HG03558 (cell line): ENCODE measurements around the gene SMO.
"Not testable (repeated sequence)": the region's sequence is repeated elsewhere in the genome, so short reads cannot be mapped to it uniquely, and the experiment has no call there.

Experiments used
- ATAC-seq: cut with Tn5 transposase; IDR thresholded peaks from one replicate; pipeline ENCODE4 v1.9.1; 2021; ENCODE audit warnings: moderate number of reproducible peaks; ENCODE audit not compliant: unreplicated experiment; ENCODE audit errors: extremely low read depth

The SMO gene

DNA sequence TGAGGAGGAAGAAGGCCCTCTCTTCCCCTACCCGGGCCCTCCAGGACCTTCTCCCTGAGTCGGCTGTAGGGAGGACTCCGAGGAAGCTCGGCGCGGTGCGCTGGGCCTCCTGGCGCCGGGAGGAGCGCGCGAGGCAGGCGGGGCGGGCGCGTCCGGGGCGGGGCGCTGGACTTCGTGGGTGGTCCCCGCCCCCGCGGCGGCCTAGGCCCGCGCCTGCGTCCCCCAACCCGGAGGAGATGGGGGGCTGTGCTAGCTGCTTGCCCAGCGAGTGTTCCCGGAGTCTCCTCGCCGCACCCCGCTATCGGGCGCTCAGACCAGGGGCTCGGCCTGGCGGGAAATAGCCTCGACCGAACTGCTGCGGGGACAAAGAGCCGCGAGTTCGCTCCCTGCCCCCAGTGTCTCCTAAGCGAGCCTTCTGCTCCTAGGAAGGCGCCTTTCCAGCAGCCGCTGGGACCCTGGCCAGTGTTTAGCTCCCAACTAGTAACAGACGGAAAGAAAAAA is 19.2 kb upstream of the SMO start:
- no peak for ATAC-seq

DNA sequence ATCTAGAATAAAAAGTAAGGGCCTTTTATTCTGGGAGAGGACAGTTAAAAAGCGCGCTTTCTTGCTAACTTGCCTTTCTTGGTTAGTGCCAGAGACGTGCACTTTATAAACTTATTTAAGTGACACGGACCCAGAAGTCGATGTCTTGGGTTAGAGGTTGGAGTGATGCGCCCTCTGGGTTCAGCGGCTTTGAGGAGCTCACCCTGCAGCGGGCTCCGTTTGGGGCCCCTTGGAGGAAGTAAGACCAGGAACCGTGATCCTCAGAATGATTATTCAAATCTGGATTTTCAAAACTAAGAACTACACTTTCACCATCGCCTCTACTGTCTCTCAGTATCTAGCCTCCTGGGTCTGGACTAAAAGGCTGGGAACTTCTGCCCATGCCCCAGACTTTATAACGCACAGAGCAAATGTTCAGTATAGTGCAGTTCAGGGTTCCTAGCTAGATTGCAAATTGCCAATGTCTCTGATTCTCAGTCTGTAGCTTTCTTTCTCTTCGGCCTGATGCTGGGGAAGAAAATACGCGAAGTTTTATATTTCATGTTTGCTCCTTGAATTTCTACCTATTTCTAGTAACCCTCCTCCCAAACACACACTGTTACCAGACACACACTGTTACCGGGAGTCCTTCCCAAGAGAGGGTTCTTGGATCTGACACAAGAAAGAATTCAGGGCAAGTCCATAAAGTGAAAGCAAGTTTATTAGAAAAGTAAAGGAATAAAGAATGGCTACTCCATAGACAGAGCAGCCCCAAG is 18.6 kb upstream of the SMO start:
- no peak for ATAC-seq

DNA sequence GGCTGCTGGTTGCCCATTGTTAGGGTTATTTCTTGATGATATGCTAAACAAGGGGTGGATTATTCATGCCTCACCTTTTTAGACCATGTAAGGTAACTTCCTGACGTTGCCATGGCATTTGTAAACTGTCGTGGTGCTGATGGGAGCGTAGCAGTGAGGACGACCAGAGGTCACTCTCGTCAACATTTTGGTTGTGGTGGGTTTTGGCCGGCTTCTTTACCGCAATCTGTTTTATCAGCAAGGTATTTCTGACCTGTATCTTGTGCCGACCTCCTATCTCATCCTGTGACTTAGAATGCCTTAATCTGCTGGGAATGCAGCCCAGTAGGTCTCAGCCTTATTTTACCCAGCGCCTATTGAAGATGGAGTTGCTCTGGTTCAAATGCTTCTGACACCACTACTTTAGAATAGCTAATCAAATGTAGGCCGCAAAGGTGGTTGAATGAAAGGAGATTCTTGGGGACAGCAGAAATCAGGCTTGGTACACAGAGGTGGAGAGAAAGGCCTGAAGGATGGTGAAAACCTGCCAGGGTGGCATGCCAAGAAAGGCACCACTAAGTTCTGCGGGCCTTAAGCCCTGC is 17.9 kb upstream of the SMO start:
- ATAC-seq, result no peak

DNA sequence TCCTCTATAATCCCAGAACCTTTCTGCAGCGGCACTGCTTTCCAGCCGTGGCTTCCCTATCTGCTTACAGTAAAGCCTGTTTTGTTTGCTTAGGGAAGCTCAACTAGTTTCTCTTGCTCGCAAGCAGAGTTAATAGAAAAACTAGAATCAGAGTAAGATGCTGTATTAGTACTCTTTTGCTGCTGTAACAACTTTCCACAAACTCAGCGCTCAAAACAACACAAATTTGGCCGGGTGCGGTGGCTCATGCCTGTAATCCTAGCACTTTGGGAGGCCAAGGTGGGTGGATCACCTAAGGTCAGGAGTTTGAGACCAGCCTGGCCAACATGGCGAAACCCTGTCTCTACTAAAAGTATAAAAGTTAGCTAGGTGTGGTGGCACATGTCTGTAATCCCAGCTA is 14.6 kb upstream of the SMO start:
- not testable (repeated sequence) for ATAC-seq

DNA sequence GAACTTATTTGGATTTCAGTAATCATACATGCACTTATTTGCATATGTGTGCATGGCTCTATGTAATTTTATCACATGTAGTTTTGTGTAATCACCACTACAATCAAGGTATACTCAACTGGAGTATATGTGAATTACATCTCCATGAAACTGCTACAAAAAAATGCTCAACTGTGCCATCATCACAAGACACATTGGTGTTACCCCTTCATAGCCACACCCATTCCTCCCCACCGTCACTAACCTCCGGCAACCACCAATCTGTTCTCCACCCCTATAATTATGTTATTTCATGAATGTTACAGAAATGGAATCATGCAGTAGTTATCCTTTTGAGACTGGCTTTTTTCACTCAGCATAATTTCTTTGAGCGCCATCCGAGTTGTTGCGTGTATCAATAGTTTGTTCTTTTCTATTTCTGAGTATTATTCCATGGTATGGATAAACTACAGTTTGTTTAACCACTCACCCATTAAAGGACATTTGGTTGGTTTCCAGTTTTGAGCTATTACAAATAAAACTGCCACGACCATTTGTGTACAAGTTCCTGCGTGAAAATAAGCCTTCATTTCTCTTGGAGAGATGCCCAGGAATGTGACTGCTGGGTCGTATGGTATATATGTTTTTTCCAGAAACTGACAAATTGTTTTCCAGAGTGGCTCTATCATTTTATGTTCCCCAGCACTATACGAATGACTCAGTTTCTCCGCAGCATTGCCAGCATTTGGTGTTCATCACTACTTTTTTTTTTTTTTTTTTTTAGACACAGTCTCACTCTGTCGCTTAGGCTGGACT is 11.3 kb upstream of the SMO start:
- no peak for ATAC-seq

DNA sequence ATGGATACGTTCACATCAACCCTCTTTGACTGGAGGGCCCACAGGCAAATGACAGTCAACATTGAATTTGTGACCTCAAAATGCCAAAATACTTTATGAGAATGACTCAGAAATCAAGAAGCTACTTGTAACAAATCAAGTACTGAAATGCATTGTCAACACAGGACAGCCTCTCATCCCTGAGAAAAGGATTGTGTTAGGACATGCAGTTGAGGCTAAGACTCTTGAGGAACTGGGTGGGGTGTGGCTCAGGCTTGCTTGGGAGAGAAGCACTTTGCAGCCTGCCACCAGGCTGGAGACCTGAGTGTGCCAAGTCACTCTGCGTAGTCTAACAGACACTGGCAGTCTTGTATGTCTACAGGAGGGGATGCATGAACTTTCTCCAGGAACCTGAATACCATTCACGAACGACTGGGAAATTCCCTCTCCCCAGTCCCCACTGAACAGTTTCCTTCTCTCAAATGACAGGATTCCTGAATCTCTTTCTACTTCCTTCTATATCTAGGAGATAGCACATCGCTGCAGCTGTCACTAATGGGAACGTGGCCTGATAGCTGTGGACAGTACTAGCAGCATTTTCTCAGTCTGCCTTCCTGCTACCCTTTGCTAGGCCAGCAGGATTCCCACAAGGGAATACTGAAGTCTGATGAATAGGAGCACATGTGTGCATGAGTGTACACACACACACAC is 3.3 kb upstream of the SMO start:
- no peak for ATAC-seq

DNA sequence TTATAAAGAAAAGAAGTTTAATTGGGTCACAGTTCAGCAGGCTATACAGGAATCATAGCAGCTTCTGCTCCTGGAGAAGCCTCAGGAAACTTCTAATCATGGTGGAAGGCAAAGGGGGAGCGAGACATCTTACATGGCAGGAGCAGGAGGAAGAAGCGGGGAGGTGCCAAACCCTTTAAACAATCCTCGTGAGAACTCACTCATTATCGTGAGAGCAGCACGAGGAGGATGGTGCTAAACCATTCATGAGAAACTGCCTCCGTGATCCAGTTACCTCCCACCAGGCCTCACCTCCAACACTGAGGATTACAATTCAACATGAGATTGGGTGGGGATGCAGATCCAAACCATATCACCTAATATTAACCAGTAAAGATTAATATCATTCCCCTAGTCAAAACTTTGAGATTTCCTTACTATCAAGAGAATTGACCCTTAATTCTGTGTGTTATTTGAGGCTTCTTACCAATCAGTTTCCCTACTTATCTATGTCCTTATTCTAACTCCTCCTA is 1.6 kb upstream of the SMO start:
- ATAC-seq, result no peak

DNA sequence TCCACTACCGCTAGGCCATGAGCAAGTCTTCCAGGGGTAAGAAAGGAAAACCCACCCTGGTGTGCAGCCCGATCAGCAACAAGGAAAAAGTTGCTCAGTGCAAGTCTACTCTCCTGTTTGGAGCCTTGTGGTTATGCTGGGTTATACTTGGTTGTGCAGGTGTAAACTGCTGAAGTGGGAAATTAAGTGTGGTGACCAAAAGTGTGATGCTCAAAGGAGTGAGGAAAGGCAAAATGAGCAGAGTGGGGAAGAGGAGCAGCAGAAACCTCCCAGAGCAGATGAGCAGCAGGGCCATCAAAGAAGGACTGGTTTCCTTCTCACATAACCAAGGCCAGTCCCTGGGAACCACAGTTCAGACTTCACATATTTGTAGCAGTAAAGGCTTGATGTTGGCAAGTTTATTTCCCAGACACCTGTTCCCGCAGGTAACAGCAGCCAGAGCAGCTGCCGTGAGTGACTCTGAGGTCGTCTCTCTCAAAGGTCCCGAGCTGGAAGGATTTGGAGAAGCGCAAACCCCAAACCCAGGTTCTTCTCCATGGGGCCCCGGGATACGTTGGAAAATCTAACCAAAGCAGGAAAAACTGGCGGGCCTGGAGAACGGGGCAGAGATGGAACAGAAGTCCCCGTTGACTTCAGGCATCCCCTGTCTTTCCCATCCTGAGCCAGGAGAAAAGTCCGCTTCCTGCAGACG is 607 bp upstream of the SMO start:
- ATAC-seq, result no peak

DNA sequence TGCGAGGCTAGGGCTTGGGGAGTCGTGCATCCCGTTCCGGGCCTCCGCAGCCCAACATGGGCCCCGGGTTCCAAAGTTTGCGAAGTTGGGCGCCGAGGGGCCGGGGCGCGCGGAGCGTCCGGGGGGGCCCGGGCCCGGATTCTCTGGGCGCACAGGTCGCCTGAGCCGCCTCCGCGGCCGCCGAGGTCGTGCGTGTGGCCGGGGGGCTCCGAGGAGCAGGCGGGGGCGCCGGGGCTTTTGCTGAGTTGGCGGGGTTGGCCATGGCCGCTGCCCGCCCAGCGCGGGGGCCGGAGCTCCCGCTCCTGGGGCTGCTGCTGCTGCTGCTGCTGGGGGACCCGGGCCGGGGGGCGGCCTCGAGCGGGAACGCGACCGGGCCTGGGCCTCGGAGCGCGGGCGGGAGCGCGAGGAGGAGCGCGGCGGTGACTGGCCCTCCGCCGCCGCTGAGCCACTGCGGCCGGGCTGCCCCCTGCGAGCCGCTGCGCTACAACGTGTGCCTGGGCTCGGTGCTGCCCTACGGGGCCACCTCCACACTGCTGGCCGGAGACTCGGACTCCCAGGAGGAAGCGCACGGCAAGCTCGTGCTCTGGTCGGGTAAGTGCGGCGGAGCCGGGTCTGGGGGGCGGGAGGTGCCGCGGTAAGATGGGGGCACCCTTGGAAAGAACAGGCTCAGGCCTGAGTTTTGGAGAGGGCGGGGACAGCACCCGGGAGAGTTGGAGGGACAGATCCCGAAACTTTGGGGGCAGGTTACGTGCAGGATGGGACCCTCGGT is 643 bp downstream of the SMO start:
- ATAC-seq, result no peak

DNA sequence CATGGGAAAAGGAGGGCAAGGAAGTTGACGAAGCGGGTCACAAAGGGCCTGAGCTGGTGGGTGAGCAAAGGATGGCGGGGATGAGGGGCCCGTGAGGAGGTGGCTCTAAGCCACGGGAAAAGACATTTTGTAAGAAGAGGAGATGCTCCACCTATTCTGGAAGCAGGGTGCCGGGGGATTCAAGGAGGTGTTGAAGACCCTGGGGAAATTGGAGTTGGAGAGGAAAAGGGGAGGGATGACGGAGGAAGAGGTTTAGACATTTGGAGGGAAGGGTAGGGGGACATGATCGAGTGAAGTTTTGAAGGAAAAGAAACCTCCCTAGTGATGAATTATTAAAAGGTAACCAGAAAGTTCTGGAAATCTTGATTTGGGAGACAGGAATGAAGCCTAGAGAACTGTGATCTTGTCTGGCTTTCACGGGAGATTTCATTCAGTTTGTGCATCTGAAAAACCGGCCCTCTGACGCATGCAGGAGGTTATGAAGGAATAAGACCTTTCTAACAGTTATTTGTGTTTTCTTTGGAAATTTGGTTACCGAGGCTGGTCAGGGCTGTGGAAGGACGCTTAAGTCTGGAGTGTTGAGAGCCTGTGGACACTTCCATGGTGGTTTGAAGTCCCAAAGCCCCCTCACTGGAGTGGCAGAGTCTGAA is 1.4 kb downstream of the SMO start:
- no peak for ATAC-seq

DNA sequence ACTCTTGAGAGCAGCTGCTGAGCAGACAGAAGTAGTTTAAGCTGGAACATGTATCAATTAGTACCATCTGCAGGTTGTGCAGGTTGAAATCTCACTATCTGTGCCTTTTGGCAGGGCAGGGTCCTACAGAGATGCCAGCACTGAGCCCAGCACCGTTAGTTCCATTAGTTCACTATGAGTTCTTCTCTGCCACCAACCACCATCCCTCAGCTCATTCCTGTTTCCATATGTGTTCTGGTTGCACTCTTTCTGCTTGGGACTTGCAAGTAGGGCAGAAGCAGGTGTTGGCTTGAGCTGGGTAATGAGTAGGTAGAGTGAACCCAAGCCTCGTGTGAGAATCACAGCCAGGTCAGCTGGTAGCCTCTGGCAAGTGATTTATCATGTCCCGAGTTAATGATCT is 2.8 kb downstream of the SMO start:
- ATAC-seq, result no peak

DNA sequence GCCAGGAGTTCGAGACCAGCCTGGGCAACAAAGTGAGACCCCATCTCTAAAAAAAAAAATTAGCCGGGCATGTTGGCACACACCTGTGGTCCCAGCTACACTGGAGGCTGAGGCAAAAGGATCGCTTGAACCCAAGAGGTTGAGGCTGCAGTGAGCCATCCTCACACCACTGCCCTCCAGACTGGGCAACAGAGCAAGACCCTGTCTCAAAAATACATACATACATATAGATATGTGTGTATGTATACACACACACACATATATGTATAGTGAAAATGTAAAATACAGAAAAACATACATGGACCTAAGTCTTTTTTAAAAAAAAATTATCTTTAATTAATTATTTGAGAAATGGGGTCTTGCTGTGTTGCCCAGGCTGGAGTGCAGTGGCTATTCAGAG is 5.5 kb downstream of the SMO start:
- ATAC-seq, result no peak

DNA sequence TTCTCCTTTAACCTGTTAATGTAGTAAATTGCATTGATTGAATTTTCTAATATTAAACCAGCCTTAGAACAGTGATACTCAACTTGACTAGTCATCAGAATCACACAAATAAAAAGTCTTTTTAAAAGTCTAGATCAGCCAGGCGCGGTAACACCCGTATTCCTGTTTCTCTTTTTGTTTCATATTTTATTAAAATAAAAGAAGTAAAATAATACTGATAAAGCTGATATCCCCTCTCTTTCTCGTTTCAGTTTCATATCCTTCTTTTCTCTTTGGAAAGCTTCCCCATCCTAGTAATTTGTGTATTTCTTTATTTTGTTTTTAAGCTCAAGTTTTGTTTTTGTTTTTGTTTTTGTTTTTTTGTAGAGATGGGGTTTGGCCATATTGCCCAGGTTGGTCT is 9.3 kb downstream of the SMO start:
- ATAC-seq, result no peak

DNA sequence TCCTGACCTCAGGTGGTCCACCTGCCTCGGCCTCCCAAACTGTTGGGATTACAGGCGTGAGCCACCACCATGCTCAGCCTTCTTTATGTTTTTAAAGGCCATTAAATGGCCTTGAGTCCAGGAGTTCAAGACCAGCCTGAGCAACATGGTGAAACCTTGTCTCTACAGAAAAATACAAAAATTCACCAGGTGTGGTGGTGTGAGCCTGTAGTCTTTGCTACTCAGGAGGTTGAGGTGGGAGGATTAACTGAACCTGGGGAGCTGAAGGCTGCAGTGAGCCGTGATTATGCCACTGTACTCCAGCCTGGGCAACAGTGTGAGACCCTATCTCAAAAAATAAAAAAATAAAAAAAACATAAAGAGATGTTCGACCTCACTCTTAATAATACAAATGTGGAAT is 11.0 kb downstream of the SMO start:
- ATAC-seq, result no peak

DNA sequence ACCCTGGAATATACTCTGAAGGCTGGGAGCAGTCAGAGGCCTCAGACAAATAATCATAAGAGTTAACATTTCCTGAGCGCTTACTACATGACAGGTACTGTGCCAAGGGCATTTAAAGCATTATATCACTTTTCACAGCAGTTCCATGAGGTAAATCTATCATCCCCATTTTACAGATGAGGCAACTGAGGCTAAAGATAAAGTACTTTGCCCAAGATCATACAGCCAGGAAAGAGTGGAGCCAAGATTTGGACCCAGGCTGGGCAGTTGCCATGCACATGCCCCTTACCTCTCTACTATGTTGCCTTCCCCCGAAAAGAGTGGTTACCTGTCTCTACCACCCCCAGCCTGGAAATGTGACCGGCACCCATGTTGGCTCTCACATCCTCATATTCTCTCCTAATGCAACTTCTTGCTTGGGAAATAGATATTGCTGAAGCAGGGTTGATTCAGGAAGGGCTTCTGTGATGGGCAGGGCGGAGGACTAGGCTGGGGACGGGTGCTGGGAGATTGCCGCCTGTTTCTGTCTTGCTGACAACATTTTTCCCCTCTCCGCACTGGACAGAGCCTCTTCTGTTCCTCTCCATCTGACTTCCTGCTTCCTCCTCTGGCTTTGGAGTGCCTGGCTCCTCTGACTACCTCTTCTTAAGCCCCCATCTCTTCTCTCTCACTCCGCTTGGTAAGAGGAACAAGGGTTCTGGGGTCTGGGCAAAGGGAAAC is 13.8 kb downstream of the SMO start:
- ATAC-seq, result no peak

DNA sequence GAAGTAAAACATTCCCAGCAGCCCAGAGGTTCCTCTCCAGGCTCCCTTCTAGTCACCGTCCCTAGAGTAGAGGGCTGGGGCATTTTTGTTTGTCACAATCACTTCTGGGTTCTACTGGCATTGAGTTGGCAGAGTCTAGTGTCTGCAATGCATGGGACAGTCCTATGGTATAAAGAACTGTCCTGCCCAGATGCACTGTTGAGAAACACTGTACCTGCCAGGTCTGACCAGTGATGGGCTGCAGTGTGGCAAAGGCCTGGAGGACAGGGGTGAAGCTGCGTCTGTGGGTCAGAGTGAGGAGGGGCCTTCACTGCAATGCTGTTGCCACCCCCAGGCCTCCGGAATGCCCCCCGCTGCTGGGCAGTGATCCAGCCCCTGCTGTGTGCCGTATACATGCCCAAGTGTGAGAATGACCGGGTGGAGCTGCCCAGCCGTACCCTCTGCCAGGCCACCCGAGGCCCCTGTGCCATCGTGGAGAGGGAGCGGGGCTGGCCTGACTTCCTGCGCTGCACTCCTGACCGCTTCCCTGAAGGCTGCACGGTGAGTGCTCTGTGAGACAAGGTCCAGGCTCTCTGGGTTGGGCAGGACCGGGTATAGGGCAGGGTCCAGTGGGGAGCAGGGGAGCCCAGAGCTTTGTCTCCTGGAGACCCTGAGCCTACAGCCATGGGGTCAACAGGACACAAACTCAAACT is 14.8 kb downstream of the SMO start:
- ATAC-seq, result no peak

DNA sequence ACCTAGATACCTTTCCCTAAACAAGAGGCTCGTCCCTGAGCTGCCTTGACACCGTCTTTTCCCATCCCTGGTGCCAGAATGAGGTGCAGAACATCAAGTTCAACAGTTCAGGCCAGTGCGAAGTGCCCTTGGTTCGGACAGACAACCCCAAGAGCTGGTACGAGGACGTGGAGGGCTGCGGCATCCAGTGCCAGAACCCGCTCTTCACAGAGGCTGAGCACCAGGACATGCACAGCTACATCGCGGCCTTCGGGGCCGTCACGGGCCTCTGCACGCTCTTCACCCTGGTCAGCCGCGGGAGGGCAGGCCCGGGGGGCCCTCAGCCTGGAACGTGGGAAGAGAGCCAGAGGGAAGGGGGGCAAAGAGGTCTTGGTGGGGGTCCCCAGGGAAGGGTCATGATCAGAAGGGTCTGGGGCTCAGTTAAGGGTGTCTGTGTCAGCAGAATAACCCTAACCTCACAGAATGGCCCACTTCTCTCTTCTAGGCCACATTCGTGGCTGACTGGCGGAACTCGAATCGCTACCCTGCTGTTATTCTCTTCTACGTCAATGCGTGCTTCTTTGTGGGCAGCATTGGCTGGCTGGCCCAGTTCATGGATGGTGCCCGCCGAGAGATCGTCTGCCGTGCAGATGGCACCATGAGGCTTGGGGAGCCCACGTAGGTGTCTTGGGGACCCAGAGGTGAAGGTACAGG is 16.8 kb downstream of the SMO start:
- ATAC-seq, result no peak
